Measurements from ENCODE around the gene LSM4.

DNA sequence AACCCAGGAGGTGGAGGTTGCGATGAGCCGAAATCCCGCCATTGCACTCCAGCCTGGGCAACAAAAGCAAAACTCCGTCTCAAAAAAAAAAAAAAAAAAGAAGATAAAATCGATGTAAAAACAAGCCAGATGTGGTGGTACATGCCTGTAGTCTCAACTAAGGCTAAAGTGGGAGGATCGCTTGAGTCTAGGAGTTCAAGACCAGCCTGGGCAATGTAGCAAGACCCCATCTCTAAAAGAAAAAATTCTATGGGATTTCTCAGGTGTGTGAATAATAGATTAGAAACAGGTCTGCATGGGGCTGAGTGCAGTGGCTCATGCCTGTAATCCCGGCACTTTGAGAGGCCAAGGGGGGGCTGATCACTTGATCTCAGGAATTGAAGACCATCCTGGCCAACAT, 28.7 kb upstream of the LSM4 start:
- no peak for TF ChIP-seq POLR2A (IDR thresholded peaks at IDR 0.05; ENCODE audit: low read depth, low read length)
- TF ChIP-seq TAF1 (IDR thresholded peaks at IDR 0.05; ENCODE audit: borderline replicate concordance, low read depth, low read length): no peak
- TF ChIP-seq POLR2AphosphoS5 (IDR thresholded peaks at IDR 0.05; ENCODE audit: low read depth, low read length): no peak

Data from GM12892 (cell line).